NCI-H1105 (cell line): Measurements from ENCODE around the gene RASA4B.
"Not testable (repeated sequence)": the region's sequence is repeated elsewhere in the genome, so short reads cannot be mapped to it uniquely, and the experiment has no call there.

Source experiments
- DNase-seq: peaks from one replicate; lab custom pipeline; 2025; lab: John Stamatoyannopoulos, UW

RASA4B gene

DNA sequence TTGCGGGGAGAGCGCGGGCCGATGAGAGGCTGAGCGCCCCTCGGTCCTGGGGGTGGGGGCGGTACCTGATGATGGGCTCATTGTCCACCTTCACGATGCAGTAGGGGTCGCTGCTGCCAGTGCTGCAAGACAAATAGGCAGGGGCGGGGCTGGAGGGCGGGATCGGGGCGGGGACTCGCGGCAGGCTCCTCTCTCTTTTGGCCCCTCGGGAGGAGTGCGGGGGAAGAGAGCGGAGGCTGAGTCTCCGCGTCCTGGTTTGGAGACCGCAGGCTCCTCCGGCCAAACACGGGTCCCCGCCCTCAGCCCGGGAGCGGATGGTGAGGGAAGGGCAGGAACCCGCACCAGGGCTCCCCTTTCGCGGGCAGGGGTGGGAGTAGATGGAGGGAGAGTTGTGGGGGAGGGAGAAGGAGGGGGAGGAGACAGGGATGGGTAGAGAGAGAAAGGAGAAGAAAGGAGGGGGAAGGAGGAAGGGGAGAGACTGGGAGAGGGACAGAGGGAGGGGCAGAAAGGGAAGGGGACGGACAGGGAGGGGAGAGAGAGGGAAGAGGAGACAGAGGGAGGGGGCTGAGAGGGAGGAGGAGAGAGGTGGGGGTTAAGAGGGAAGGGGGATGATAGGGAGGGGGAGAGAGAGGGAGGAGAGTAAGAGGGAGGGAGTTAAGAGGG, 5.6 kb downstream of the RASA4B start:
- DNase-seq: not testable (repeated sequence)

DNA sequence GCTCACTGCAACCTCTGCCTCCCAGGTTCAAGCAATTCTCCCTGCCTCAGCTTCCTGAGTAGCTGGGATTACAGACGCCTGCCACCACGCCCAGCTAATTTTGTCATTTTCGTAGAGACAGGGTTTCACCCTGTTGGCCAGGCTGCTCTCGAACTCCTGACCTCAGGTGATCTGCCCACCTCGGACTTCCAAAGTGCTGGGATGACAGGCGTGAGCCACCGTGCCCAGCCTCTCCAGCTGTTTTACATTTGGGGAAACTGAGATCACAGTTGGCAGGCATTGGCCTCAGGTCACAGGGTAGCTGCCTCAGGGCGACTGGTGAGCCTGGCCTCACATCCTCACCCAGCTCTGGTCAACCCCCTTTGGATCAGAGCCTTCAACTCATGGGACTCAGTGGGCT, 7.0 kb downstream of the RASA4B start:
- DNase-seq: not testable (repeated sequence)

DNA sequence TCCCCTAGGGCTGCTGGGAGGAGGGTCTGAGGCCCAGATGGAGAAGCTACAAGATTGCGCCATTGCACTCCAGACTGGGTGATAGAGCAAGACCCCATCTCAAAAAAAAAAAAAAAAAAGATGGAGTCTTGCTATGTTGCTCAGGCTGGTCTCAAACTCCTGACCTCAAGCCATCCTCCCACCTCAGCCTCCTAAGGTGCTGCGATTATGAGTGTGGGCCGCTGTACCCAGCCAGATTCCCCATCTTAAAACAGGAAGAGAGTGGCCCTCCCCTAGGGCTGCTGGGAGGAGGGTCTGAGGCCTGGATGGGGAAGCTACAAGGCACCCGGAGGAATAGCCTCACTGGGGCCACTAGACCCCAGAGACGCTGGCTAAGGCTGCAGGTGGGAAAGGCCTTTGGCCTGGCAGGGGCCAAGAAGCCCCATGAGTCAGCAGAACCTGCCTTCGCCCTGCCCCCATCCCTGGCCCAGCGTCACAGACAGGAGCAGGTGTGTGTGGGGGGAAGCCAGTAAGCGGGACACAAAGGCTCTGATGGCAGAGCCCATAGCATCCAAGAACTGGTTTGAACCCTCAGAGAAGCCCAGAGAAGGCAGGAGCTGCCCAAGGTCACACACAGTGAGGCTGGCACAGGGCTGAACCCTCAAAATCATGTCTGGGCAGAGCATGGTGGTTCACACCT, 10.0 kb downstream of the RASA4B start:
- DNase-seq: not testable (repeated sequence)

DNA sequence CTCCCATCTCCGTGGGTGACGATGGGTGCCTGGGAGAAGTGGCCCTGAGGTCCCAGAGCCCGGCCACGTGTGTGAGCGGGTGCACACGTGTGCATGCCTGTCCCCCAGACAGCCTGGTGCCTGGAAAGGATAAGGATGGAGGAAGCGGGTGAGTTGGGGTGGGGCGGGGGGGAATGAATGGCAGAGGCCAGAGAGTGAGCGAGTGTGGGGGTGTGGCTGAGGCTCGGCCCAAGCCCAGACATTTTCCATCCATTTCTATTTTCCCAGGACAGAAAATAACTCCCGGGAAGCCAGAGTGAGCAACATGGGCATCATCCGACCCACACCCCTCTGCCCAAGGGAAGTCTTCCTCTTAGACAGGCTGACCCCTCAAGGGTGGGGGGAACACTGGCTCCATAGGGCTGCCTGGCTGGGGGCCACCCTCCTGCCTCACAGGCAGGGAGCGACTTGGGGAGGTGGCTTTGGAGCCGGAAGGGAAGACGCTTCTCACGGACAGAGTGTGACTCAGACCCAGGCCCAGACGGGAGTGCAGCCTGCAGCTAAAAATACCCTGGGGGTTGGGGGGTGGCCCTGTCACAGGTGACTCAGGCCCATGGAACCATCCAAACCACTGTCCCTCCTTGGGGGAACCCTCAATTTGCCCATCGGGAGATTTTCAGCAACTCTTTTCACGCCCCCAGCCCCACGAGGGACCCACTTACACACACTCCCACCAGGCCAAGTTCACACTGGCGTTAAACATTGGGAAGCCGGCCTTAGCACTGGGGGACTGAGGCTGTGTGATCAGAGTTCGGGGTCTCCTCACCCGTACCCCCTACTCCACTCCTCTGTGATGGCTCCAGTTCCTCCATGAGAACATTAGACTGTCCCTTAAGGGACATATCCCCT, 12.0 kb downstream of the RASA4B start:
- not testable (repeated sequence) for DNase-seq

DNA sequence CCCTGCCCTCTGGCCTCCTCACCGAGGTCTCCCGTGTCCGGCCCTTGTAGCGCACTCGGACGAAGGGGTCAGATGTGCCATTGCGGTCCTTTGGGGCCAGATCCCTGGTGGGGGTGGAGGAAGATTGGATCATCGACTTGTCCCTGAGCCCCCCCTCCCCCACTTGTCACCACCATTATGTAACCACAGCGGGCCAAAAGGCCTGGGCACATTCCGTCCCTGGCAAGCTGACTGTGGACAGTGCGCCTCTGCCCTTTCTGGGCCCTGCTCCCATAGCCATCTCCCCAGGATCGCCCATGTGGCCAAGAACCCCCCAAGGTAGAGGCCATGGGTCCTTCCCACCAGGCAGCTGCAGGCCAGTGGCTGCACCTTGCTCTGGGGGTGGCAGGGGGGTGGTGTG, 14.4 kb downstream of the RASA4B start:
- DNase-seq: not testable (repeated sequence)

DNA sequence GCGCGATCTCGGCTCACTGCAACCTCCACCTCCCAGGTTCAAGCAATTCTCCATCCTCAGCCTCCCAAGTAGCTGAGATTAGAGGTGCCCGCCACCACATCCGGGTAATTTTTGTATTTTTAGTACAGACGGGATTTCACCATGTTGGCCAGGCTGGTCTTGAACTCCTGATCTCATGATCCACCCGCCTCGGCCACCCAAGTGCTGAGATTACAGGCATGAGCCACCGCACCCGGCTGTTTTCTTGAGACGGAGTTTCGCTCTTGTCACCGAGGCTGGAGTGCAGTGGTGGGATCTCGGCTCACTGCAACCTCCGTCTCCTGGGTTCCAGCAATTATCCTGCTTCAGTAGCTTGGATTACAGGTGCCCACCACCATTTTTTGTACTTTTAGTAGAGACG, 19.3 kb downstream of the RASA4B start:
- DNase-seq: not testable (repeated sequence)

DNA sequence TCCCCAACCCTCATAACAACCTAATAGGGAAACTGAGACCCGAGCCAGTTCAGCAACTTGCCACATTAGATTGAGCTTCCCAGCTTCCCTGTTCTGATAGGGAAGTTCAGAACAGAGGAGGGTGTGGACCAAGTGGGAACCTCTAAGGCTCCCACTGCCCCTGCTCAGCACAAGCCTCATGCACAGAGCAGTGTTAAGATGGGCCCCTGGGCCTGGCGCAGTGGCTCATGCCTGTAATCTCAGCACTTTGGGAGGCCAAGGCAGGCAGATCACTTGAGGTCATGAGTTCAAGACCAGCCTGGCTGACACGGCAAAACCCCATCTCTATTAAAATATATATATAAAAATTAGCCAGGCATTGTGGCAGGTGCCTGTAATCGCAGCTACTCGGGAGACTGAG, 20.3 kb downstream of the RASA4B start:
- not testable (repeated sequence) for DNase-seq

DNA sequence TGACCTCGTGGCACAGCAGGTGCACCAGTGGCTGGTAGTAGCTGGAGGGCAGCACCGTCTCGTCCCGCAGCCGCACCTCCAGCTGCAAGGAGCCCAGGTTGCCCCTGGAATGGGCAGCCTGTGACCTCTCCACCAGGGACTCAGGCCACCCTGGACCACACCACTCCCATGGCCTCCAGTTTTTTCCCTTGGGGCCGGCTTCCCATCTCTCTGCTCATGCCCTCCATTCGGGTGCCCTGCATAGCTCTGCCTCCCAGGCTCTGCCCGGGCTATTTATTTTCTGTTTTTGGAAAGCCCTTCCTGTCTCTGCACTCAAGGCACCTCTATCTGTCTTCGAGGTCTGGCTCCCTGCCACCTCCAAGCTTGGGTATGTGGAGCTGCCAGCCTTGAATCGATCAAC, 20.7 kb downstream of the RASA4B start:
- not testable (repeated sequence) for DNase-seq

DNA sequence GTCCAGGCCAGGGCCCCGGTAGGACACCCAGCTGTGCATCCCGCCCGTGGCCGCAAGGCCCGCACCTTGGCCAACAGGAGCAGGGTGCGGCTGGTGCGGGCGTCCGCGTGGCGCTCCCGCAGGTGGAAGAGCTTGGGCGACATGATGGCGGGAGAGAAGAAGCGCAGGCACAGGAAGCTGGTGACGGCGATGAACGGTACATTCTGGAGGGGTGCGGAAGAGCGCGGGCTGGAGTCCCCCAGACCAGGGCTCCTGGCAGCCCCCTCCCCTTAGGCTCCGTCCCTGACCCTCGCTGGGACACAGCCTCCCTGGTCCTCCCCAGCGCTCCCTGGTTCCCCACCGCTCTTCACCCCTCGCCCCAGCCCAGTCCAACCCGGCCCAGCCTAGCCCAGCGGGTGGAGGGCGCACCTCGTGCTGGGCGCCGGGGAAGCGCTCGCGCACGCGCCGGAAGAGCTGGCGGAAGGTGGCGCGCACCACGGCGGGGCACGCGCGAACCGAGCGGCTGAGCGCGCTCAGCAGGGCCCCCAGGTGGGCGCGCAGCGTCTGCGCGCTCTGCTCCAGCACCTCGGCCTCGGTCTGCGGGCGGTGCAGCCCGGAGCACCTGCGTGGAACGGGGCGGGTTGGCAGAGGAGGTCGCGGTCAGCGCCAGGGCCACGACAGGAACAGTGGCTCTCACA, 23.0 kb downstream of the RASA4B start:
- not testable (repeated sequence) for DNase-seq

DNA sequence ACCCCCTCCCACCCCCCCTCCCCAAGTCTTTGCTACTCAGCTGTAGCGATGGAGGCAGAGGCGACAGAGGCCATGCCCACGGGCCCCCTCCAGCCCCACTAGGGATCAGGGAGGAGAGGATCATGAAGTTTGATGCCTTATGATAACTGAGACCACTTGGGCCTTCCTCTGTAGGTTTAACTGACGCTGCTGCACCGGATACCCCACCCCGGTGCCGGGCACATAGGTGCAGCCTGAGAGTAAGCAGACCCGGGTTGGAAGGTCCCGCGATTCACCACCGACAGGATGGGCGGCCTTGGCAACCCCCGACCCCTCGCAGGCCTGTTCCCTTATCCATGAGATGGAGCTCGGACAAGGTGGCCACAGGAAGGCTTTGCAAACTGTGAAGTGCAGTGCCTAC, 23.6 kb downstream of the RASA4B start:
- DNase-seq: not testable (repeated sequence)

DNA sequence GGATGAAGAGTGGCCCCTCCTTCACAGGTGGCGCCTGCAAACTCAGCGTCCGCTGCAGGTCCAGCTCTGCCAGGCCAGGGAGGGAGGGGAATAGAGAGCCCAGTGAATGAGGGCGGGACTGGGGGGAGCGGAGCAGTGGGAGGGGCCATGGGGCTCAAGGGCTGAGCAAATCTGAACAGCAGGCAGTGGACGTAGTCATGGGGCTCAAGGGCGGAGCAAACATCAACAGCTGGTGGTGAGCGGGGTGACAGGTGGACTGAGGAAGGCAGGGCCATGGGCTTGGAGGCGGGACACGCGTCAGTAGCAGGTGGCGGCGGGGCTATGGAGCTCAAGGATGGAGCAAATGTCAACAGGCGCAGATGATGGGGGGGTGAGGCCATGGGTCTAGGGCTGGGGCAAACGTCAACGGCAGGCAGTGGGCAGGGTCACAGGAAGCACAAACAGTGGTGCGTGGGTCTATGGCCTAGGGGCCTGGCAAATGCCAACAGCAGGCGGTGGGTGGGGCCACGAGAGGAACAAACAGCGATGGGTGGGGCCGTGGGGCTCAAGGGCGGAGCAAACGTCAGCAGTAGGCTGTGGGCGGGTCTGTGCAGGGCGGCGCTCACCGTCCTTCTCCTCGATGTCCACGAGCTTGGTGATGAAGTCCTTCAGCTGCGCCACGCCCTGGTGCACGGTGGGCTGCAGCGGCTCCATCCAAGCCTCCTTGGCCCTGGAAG, 24.2 kb downstream of the RASA4B start:
- not testable (repeated sequence) for DNase-seq

DNA sequence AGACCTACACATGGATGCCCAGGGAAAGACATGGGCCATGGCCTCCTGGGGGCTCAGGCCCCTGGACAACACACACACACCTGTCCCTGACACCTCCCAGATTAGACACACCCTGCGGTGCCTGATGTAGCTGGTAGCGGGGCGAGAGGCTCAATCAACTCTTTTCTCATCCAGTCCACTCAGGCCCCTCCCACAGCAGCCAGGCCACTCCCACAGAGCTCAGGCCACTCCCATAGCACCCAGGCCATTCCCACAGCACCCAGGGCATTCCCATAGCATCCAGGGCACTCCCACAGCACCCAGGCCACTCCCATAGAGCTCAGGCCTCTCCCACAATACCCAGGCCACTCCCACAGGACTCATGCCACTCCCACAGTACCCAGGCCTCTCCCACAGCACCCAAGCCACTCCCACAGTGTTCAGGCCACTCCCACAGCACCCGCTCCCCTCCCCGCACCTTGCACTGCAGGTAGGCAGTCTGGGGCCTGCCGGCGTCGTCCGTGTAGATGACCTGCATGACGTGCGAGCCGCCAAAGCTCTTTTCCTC, 27.0 kb downstream of the RASA4B start:
- not testable (repeated sequence) for DNase-seq

DNA sequence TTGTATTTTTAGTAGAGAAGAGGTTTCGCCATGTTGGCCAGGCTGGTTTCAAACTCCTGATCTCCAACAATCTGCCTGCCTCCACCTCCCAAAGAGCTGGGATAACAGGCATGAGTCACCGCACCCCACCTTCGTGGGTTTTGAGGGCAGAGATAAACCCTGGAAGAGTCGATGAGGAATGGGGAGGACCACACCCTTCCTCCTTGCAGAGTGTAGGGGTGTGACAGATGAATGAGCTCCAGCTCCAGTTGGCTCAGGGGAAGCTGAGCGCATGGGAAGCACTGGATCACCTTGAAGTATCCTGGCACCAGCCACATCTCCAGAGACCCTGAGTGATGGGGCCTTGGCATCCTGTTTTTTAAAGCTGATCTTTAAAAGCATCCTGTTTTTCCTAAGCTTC, 33.3 kb downstream of the RASA4B start:
- DNase-seq: not testable (repeated sequence)

DNA sequence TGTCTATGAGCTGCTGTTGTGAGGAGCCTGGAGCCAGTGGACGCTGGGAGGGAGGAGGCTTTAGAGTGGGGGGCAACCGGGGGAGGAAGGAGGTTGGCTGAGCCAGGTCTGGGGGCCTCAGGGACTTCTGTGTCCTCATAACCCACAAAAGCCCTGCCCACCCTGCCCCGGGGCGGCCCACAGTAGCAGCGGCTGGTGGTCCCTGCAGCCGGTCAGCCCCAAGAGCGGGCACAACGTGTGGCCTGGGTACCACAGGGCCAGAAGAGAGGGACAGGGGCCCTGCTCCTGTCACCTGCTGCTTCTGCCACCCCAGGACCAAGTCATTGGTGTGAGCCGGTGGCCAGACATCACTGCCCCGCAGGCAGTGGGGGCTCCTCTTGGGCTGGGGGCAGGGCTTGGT, 35.6 kb downstream of the RASA4B start:
- DNase-seq: not testable (repeated sequence)

DNA sequence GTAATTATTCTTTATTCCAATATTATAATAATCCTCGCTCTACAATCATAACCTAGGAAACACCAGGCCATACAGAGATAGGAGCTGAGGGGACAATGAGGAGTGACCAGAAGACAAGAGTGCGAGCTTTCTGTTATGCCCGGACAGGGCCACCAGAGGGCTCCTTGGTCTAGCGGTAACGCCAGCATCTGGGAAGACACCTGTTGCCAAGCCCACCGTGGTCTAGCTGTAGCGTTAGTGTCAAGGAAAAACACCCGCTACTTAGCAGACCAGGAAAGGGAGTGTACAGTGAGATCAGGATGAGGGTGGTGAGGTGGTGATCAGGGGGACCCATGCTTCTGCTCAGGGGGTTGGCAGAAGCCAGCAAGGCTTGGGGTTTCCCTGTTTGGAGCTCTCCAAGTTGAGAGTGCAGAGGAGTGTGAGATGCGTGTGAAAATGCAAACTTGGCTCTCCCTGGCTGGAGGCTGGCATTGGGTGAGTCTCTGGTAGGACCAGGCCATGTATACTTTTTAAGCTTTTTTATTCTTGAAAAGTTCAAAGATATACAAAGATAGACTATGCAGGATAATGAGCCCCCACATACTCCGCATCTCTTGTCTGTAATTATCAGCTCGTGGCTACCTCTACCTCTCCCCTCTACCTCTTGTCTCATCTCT, 37.5 kb downstream of the RASA4B start:
- DNase-seq: not testable (repeated sequence)

DNA sequence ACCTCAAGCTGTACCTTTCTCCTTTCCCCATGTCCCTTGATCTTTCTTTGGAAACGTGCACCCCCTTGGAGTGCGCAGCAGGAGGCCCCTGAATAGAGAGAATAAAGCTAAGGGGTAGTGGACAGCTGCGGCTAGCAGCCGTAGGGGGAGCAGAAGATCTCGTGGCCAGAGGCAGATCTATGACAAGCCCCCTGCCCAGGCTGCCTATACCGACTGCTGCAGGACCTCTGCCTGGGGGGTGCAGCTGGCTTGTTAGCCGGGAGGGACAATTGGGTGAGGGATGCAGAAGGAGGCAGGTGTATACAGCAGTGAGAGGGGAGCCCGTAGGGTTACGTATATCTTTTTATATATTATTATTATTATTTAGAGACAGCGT, 38.4 kb downstream of the RASA4B start:
- not testable (repeated sequence) for DNase-seq

DNA sequence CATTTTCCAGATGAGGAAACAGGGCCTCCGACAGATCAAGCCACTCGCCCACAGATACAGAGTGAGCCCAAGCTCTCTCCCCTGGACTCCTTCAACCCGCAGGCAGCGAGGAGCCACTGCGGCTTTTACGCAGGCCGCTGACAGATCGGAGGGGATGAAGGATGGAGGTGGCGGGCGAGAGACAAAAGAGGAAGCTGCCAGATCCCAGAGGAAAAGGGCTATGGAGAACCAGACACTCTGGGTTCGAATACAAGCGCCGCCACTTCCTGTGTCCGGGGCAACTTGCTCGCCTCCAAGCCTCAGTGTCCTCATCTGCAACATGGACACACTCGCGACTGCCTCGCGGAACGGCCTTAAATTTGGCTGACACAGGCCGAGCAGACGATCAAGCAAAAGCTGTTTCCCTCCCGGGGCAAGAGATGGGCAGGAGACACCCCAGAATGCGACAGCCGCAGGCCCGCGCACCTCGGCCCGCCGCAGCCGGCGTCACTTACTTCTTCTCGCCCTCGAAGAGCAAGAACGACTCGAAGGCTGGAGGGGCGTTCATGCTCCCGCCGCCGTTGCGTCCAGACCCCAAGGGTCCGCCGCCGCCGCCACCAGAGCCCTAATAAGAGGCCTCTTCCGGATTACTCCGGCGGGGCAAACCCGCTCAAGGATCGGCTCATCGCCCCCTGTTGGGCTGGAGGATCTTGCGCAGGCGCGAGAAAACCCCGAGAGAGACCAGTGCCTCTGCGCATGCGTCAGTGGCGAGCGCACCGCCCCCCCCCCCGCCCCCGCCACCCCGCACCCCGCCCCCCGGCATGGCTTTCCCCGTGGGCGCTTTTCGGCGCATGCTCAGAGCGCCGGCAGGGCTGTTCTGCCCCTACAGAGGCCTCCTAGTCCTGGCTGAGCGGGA, 39.0 kb downstream of the RASA4B start, which contains the start of gene POLR2J:
POLR2J (minus strand) TSS at position 609 of the 895 bp plus-strand sequence; CDS start at position 547, 62 bp downstream.
- not testable (repeated sequence) for DNase-seq

DNA sequence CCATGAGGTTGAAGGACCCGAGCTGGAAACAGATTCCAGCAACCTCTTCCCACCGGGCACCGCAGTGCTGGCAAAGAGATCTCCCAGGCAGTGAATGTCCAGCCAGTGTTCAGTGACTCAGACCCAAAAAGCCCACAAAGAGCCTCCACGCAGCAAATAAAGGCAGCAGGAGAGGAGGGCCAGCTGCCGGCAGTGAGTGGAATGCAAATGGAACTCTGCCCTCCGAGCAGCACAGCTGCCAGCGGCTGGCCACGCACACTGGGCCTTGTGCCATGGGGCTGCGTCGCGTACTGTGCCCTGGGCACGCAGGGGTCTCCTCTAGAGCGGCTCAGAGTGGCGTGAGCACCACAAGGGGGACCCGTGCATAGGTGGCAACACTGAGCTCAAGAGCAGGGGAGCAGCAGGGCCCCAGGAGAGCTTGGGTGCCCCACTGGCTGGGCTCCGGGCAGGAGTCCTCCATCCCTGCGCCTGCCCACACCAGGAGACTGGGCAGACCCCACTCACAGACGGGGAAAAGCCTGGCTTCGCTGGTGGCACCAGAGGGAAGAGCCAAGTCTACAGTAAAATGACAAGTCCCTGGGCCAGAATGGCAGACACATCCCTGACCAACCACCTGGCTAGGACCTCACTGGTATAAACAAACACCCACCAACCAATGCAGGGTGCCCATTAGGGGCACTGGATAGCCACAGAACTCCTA, 42.7 kb downstream of the RASA4B start:
- not testable (repeated sequence) for DNase-seq

DNA sequence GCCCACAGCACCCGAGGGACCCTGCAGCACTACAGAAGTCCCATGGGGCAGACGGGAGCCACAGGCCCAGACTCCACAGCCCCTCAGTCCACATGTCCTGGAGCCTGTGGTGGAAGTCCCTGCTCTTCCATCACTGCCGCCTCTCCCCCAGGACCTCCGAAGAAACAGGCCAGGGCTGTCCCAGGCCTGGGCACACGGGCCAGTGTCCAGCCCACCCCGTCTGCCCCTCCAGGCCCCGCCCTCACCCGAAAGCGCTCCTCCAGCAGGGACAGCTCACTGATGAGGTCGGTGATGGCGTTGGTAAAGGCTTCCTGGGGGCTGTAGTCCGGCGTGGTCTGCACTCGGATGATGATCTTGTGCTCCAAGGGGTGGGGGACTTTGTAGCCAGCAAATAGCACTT, 43.5 kb downstream of the RASA4B start:
- DNase-seq: not testable (repeated sequence)
